Astrocyte (in vitro differentiated cells and primary cell): ENCODE measurements around the gene CA4.

ENCODE experiments used
- CTCF ChIP-seq: IDR thresholded peaks from 2 replicates; pipeline ENCODE4 v1.5.1; 2011; ENCODE audit warnings: low read depth, mild to moderate bottlenecking, inconsistent platforms, low read length, moderate library complexity; ENCODE audit not compliant: insufficient read depth
- EZH2 ChIP-seq: IDR thresholded peaks from 2 replicates; pipeline ENCODE4 v1.6.1; 2012; ENCODE audit warnings: mild to moderate bottlenecking, low read length, inconsistent platforms; ENCODE audit not compliant: insufficient read depth

- TF ChIP-seq CTCF (no peak), EZH2 (no peak)
Observed at GRCh38 chr17:60170835-60171752, 21.3 kb downstream of the CA4 start.
